Upper lobe of right lung (tissue), 1 donor: ENCODE measurements around the gene PCTP. TPM values are rescaled to one million over a fixed set of nuclear protein-coding genes. Genes with fewer than 3 reads are reported as not detected.

ENCODE experiments used
- ATAC-seq: fragments of 200-7000 bp; cut with Tn5 transposase; one replicate; pipeline ENCODE4 v1.9.1; 2020; ENCODE audit warnings: mild to moderate bottlenecking, moderate library complexity
- DNase-seq: peaks from one replicate; pipeline ENCODE4 v3.0.0-alpha.2; 2020
- H3K27ac ChIP-seq: fragments of 200-600 bp; one replicate; pipeline ENCODE4 v1.8.0; 2022
- H3K27me3 ChIP-seq: fragments of 200-600 bp; one replicate; pipeline ENCODE4 v1.8.0; 2022; ENCODE audit warnings: mild to moderate bottlenecking
- H3K36me3 ChIP-seq: fragments of 200-600 bp; one replicate; pipeline ENCODE4 v1.8.0; 2022
- H3K4me1 ChIP-seq: fragments of 200-600 bp; one replicate; pipeline ENCODE4 v1.8.0; 2022
- H3K4me3 ChIP-seq: fragments of 200-600 bp; one replicate; pipeline ENCODE4 v1.8.0; 2022; ENCODE audit warnings: mild to moderate bottlenecking
- H3K9me3 ChIP-seq: fragments of 200-600 bp; one replicate; pipeline ENCODE4 v1.8.0; 2022
- intact Hi-C: fragments of 100-400 bp; cut with DNase I; formaldehyde crosslinking; loops from one replicate; pipeline ENCODE4 v1.11.0; 2022
- total RNA-seq: library from RNA; stranded (reverse); fragmentation: NEBNext Ultra II Directional; extraction: Animal tissue kit (Norgen Biotek cat#: 25700); gene quantifications from one replicate; pipeline ENCODE4 v1.2.1, GENCODE V29; 2021
- TF ChIP-seq, protein P1 (sequence below): fragments of 200-600 bp; IDR thresholded peaks from one replicate; pipeline ENCODE4 v1.8.0; 2022; ENCODE audit warnings: antibody characterized with exemption
- donor health status: DM: no; HTN: yes; CAD: no; lungs with severe emphysema.

Gene PCTP
- total RNA-seq, 1 donor from 2014 or later: 24.7 TPM

DNA sequence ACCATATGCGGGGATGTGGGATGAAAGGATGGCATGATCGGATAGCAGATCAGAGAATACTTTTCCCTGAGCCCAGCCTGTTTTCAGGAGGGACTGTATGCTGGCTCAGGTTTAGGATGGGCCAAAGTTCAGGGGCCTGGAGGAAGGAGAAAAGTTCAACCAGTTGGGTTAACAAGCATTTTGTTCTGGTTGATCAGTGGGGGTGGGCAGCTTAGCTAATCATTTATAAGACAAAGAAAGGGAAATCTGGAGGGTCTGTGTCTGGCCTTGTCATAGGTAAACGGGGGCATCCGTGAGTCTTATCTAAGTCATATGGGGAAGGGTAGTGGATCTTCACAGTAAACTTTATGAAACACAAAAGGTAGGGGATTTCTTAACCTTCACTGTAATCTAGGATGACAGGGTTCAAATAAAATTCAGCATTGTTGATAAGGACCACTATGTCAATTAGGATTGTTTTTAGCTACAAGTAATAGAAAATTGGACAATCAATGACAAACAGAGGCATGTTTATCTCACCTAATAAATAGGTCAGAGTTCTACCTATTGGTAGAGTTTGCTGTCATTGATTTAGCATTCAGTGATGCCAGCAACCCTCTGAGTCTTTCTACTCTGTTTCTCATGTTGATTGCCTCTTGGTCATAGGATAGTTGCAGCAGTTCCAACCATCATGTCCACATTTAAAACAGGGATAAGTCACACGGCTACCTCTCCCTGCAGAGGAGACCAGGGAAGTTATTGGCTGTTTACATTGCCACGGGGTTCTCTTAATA lies 11.4 kb downstream of the PCTP start:
- H3K4me3 ChIP-seq: no peak overlapping the region
- H3K27me3 ChIP-seq: no peaks in the 10 kb centered on the region
- TF ChIP-seq, protein P1, sequence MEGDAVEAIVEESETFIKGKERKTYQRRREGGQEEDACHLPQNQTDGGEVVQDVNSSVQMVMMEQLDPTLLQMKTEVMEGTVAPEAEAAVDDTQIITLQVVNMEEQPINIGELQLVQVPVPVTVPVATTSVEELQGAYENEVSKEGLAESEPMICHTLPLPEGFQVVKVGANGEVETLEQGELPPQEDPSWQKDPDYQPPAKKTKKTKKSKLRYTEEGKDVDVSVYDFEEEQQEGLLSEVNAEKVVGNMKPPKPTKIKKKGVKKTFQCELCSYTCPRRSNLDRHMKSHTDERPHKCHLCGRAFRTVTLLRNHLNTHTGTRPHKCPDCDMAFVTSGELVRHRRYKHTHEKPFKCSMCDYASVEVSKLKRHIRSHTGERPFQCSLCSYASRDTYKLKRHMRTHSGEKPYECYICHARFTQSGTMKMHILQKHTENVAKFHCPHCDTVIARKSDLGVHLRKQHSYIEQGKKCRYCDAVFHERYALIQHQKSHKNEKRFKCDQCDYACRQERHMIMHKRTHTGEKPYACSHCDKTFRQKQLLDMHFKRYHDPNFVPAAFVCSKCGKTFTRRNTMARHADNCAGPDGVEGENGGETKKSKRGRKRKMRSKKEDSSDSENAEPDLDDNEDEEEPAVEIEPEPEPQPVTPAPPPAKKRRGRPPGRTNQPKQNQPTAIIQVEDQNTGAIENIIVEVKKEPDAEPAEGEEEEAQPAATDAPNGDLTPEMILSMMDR: no peak
- intact Hi-C loops: no loop called here
- no peaks in the 10 kb centered on the region for H3K36me3 ChIP-seq
- DNase-seq: no peak
- ATAC-seq: no peak
- H3K4me1 ChIP-seq: peaks cover 11% of the 10 kb centered on the region
- no peaks in the 10 kb centered on the region for H3K9me3 ChIP-seq
- H3K27ac ChIP-seq: no peak overlapping the region

DNA sequence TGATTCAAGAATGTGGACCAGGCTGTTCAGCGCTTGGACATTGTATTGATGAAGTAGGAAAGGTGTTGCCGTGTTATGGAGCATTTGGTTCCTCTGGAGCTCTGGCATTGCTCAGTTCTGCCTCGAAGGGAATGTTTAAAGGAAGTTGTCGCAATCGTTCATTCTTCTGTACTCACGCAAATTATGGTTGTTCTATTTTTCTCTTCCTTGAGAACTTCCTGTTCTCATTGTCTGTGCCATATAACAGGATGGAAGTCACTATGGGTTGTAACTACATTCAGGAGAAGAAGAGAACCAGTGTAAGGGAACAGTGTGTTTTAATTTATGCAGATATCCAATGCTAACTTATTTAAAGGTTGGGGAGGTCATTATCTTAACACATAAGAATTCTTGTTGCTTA lies 13.0 kb downstream of the PCTP start:
- intact Hi-C loops: no loop called here
- ATAC-seq (peak; percentile 62), DNase-seq (no peak)
- Histone ChIP-seq H3K9me3 (no peaks in the 10 kb centered on the region), H3K27ac (peak overlapping the region; percentile 33), H3K4me1 (peaks cover 11% of the 10 kb centered on the region), H3K4me3 (no peak overlapping the region), H3K36me3 (peaks cover 11% of the 10 kb centered on the region), H3K27me3 (no peaks in the 10 kb centered on the region)
- TF ChIP-seq, protein P1: no peak

DNA sequence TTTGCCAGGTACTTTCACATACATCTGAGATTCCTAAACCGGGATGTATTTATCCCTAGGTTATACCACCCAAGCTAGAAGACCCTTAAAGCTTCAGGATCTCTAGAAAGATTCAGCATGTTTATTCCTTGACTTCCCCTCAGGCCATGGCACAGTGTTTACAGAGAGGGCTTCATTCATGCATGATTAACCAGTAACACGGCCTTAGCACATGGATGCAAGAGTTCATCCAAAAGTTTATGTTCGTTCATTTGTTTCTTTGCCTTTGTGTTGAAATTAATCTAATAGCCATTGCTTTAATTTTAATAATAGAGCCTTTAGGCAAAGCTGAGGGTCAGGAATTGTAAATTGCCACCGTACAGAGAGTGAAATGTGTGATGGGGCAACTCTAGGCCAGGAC lies 13.8 kb downstream of the PCTP start:
- peaks cover 8% of the 10 kb centered on the region for H3K4me1 ChIP-seq
- DNase-seq: no peak
- TF ChIP-seq, protein P1: no peak
- H3K27me3 ChIP-seq: no peaks in the 10 kb centered on the region
- H3K4me3 ChIP-seq: no peak overlapping the region
- intact Hi-C loops: no loop called here
- peaks cover 11% of the 10 kb centered on the region for H3K36me3 ChIP-seq
- no peaks in the 10 kb centered on the region for H3K9me3 ChIP-seq
- peak overlapping the region; percentile 33 for H3K27ac ChIP-seq
- ATAC-seq: no peak

DNA sequence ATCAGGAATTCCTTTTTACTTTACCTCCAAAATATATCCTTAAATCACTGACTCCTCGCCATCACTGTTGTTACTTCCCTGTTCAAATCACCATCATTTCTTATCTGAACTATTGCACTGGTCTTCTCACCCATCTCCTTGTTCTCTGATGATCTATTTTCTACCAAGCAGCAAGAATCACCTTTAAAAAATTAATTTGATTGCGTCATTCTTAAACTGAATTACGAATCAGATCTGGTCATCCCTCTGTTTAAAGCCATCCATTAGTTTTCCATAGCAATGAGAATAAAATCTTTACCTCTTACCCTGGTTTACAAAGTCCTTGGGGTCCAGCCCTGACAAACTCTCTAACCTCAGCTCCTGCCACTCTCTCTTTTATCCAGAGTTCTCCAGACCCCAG lies 14.6 kb downstream of the PCTP start:
- no peak overlapping the region for H3K27ac ChIP-seq
- TF ChIP-seq, protein P1: no peak

DNA sequence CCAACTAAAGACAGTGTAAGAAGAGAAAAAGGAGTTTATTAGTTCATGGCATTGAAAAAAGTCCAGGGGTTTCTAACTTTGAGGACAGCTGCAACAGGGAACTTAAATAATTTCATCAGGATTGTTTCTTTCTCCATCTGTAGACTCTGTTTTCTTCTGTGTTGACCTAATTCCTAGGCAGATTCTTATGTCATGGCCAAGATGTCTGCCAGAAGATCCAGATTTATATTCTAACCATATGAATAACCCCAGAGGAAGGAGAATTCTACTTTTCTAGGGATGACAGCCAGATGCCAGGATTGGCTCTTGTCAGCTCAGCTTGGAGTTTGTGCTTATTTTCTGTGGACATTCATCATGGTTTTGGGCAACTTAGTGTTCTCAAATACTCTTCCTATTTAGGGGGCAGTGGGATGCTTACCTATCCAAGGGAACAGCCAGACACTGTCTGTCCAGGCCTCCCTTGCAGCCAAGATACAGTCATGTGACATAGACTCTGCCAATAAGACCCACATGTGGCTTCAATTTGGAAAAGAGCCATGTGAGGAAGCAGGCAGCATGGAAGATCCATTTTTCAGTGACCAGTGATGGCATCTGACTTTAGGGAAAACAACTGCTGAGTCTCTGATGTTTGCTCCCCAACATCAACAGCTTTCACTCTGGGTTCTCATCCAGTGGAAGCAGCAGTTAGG lies 18.2 kb downstream of the PCTP start:
- TF ChIP-seq, protein P1: no peak
- no peak overlapping the region for H3K27ac ChIP-seq
- H3K36me3 ChIP-seq: peaks cover 43% of the 10 kb centered on the region
- H3K27me3 ChIP-seq: no peaks in the 10 kb centered on the region
- no peak overlapping the region for H3K4me3 ChIP-seq
- intact Hi-C loops: no loop called here
- DNase-seq: no peak
- no peaks in the 10 kb centered on the region for H3K9me3 ChIP-seq
- no peak for ATAC-seq
- H3K4me1 ChIP-seq: peaks cover 2% of the 10 kb centered on the region

More for the DNA sequence above, 14.6 kb downstream of the PCTP start:
- H3K4me3 ChIP-seq: no peak overlapping the region
- no peak for DNase-seq
- intact Hi-C loops: no loop called here
- H3K27me3 ChIP-seq: no peaks in the 10 kb centered on the region
- no peaks in the 10 kb centered on the region for H3K9me3 ChIP-seq
- peaks cover 8% of the 10 kb centered on the region for H3K4me1 ChIP-seq
- peaks cover 11% of the 10 kb centered on the region for H3K36me3 ChIP-seq
- ATAC-seq: no peak
